Inferior parietal cortex (tissue), 1 donor: ENCODE data around the gene CGB2.

Experiments
- DNase-seq: peaks from one replicate; pipeline ENCODE4 v3.0.0-alpha.2; 2016; ENCODE audit errors: extremely low spot score

The CGB2 gene

DNA sequence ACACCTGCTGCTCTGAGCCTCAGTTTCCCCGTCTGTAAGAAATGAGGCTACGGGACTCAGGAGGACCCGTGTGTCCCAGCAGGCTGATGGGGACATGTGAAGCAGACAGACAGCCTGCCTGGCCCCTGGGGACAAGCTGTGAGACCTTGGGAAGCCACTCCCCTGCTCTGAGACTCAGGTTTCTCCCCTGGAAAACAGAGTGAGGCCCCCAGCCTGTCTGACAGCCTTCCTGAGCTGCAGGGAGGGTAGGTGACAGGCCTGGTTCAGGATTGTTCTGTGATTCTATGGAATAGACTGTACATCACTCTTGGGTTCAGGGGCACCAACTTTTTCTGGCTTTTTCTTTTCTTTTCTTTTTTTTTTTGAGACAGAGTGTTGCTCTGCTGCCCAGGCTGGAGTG lies 35.9 kb downstream of the CGB2 start:
- no peak for DNase-seq

DNA sequence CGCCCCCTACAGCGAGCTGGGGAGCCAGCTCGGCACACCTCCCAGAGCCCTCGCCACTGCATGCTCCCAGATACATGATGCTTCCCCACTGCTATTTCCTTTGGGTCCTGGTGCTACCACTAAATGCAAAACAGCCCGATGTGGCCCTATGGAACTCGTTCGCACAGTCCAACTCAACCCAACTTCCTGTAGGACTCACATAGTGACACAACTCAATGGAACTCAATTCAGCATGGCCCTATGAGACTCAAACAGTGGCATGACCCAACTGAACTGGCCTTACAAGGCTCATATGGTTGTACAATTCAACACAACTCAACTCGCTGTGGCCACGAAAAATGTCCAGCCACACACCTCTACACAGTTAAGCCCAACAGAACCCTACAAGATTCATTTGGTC lies 37.3 kb downstream of the CGB2 start:
- no peak for DNase-seq

DNA sequence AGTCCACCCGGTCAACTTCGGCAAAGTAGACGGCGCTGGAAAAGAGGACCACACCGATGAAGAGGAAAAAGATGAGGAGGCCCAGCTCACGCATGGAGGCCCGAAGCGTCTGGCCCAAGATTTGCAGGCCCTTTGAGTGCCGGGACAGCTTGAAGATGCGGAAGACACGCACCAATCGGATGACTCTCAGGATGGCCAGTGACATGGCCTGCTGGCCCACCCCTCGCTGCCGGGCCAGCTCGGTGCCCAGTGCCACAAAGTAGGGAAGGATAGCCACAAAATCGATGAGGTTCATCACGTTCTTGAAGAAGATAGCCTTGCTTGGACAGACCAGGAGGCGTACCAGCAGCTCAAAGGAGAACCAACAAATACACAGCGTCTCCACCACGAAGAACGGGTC lies 38.7 kb downstream of the CGB2 start:
- DNase-seq = no peak

DNA sequence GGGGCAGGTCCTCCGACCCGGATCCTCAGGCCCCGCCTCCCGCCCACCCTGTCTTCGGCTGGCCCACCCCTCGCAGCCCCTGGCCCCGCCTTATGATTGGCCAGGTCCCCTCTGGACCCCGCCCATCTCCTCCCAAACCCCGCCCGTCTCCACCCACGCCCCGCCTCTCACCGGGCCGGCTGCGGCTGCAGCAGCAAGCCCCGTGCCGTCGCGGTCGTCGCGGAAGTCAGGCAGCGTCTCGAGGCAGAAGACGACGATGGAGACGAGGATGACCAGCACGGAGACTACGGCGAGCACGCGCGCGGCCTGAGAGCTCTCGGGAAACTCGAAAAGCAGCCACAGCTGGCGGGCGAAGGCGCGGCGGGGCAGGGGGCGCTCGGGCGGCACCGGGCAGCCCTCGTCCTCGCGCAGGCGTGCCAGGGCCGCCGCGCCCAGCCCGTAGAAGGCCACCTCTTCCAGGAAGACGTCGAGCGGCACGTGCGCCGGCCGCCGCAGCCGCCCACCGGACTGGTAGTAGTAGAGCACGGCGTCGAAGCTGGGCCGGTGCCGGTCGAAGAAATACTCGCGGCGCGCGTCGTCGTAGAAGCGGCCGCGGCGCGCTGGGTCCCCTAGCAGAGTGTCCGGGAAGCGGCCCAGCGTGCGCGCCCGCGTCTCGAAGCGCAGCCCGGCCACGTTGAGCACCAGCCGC lies 40.3 kb downstream of the CGB2 start:
- DNase-seq = no peak

DNA sequence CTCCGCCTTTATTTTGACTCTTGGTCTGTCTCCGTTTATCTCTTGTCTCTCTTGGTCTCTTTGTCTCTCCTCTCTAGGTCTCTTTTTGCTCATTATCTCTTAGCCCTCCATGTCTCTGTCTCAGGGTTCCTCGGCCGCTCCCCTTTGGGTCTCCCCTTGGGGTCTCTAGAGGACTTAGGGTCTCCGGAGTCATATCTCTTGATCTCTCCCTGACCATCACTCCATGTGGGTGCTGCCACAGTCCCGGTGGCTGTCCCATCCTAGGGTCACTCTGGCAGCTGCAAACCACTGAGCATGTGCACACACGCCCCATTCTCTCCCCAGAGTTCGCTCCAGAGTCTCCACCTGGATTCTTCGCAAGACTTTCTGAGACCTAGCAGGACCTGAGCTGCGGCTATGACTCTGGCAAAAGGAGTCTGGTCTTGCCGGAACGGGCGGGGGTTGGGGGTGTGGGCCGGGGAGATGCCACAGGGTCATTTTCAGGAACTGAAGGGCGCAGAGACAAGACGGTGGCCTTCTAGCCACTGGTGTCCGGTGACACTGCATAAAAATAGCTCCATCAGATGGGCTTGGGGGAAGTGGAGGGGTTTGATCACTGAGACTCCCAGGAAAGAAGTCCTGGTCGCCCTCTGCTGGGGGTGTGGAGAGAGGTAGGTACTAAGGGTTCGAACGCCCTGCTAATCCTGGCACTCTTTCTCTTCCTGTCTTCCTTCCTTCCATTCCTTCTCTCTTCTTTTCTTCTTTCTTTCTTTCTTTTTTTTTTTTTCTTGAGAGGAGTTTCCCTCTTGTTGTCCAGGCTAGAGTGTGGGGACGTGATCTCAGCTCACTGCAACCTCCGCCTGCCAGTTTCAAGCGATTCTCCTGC lies 42.1 kb downstream of the CGB2 start:
- DNase-seq = no peak

DNA sequence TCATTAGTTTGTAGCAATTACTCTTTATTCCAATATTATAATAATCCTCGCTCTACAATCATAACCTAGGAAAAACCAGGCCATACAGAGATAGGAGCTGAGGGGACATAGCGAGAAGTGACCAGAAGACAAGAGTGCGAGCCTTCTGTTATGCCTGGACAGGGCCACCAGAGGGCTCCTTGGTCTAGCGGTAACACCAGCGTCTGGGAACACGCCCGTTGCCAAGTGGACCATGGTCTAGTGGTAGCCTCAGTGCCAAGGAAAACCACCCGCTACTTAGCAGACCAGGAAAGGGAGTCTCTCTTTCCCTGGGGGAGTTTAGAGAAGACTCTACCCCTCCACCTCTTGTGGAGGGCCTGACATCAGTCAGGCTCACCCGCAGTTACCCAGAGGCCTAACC lies 43.2 kb downstream of the CGB2 start:
- DNase-seq = peak; percentile 15

DNA sequence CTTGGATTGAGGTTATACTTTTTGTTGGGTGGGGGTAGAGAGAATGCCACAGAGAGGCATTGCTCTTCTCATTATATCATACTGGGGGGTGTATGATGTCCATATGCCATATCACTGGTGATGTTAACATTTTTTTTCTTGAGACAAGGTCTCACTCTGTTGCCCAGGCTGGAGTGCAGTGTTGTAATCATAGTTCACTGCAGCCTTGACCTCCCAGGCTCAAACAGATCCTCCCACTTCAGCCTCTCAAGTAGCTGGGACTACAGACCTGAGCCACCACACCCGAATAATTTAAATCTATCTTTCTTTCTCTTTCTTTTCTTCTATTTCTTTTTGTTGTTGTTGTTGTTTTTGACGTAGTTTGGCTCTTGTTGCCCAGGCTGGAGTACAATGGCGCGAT lies 48.7 kb downstream of the CGB2 start:
- no peak for DNase-seq

DNA sequence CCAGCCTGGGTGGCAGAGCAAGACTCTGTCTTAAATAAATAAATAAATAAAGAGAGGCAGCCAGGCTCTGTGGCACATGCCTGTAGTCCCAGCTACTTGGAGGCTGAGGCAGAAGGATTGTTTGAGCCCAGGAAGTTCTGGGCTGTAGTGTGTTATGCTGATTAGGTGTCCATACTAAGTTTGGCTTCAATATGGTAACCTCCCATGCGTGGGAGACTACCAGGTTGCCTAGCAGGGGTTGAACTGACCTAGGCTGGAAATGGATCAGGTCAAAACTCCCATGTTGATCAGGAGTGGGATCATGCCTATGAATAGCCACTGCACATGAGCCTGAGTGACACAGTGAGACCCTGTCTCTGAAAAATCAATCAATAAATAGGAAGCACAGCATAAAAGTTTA lies 49.6 kb downstream of the CGB2 start:
- no peak for DNase-seq
